ENCODE data around the gene PABPC1L. TPM values are rescaled to one million over a fixed set of nuclear protein-coding genes. Genes with fewer than 3 reads are reported as not detected.

The PABPC1L gene
- total and polyA plus RNA-seq, 8 donors, result 8.6 to 106 (median 27.7) TPM

GRCh38 chr20:44887466-44887865, 22.4 kb upstream of the PABPC1L start:
- Histone ChIP-seq H3K4me1 (peaks cover 47 to 72% (median 60%) of the 10 kb centered on the region in 4 donors), H3K27ac (peak overlapping the region in 1 of 5 donors; percentile 43), H3K4me3 (peak overlapping the region; percentile 77 to 98 (median 78)), H3K27me3 (no peaks in the 10 kb centered on the region), H3K36me3 (peaks cover 0 to 3% (median 0%) of the 10 kb centered on the region in 4 donors), H3K9me3 (no peaks in the 10 kb centered on the region)
- WGBS, 5 donors, result 44 to 57% (median 49%) methylated on average over 4 of the region's 4 CpGs
- TF ChIP-seq POLR2AphosphoS5 (IDR thresholded peaks at IDR 0.05) (no peak), POLR2A (IDR thresholded peaks at IDR 0.05) (no peak)
- no peak for DNase-seq
- intact Hi-C loops (cut with DNase I; ENCODE audit: low total_unique reads), result no loop called here

DNA sequence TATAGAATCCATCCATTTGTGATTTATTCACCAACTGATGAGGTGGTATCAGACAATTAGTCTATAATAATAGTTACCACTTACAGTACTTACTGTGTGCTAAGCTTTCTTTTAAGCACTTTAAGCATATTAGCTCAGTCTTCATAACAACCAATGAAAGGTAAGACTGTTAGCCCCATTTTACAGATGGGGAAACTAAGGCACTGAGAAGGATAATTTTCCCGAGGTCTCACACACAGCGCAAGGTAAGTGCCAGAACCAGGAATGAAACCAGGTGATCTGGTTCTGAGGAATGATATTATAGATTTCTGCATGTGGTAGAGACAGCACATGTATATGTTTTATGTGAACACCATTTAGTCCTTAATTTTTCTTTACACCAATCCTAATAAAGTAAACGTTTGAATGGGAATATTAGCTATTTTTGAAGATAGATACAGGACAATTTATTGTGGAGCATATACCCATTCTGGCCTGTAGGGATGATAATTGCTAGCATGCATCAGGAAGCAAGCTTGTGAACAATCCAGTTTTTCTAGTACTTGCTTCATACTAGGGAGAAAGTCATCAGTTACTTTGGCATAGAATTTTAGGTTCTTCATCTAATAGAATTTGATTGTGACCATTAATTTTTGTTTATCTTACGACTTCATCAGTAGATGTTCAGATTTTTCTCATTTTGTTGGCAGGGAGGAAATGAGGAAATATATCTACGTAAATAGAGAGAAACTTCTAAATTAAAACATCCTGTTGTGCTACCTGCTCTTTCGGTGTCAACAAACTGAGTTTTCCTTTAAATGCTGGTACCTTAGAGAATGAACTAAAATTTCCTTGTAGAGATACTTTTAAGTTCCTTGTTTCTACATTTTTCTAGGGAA, 21.4 kb upstream of the PABPC1L start:
- no peaks in the 10 kb centered on the region for H3K27me3 ChIP-seq
- intact Hi-C loops (cut with DNase I; ENCODE audit: low total_unique reads), result no loop called here
- peak overlapping the region in 2 of 4 donors; percentile 14 to 78 for H3K4me3 ChIP-seq
- DNase-seq, result peak in 1 of 2 donors; percentile 44
- H3K36me3 ChIP-seq, result peaks cover 0 to 3% (median 0%) of the 10 kb centered on the region in 4 donors
- peak overlapping the region in 3 of 5 donors; percentile 10 to 40 (median 14) for H3K27ac ChIP-seq
- peaks cover 47 to 80% (median 65%) of the 10 kb centered on the region in 4 donors for H3K4me1 ChIP-seq
- H3K9me3 ChIP-seq, result no peaks in the 10 kb centered on the region
- 57 to 63% (median 58%) methylated on average over 6 of the region's 6 CpGs for WGBS, 5 donors
- no peak for TF ChIP-seq POLR2AphosphoS5 (IDR thresholded peaks at IDR 0.05)
- TF ChIP-seq, protein P1, sequence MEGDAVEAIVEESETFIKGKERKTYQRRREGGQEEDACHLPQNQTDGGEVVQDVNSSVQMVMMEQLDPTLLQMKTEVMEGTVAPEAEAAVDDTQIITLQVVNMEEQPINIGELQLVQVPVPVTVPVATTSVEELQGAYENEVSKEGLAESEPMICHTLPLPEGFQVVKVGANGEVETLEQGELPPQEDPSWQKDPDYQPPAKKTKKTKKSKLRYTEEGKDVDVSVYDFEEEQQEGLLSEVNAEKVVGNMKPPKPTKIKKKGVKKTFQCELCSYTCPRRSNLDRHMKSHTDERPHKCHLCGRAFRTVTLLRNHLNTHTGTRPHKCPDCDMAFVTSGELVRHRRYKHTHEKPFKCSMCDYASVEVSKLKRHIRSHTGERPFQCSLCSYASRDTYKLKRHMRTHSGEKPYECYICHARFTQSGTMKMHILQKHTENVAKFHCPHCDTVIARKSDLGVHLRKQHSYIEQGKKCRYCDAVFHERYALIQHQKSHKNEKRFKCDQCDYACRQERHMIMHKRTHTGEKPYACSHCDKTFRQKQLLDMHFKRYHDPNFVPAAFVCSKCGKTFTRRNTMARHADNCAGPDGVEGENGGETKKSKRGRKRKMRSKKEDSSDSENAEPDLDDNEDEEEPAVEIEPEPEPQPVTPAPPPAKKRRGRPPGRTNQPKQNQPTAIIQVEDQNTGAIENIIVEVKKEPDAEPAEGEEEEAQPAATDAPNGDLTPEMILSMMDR (IDR thresholded peaks at IDR 0.05), result peak in 1 of 7 experiments; percentile 29

- Histone ChIP-seq H3K36me3 (peaks cover 0 to 3% (median 0%) of the 10 kb centered on the region in 4 donors), H3K9me3 (no peaks in the 10 kb centered on the region), H3K27ac (no peak overlapping the region), H3K4me1 (peaks cover 47 to 98% (median 79%) of the 10 kb centered on the region in 4 donors), H3K4me3 (no peak overlapping the region), H3K27me3 (no peaks in the 10 kb centered on the region)
- intact Hi-C loops (cut with DNase I; ENCODE audit: low total_unique reads), result no loop called here
- DNase-seq, result no peak
- no peak for TF ChIP-seq EP300 (IDR thresholded peaks at IDR 0.05)
- no peak for TF ChIP-seq POLR2AphosphoS5 (IDR thresholded peaks at IDR 0.05)
- no peak for TF ChIP-seq POLR2A (IDR thresholded peaks at IDR 0.05)
- TF ChIP-seq, protein P1 (IDR thresholded peaks at IDR 0.05), result no peak
- WGBS, 5 donors, result 50 to 63% (median 57%) methylated on average over 1 of the region's 1 CpG
Observed at GRCh38 chr20:44891826-44892225, 18.0 kb upstream of the PABPC1L start.

GRCh38 chr20:44894959-44895358, 14.9 kb upstream of the PABPC1L start:
- peaks cover 30 to 98% (median 67%) of the 10 kb centered on the region in 4 donors for H3K4me1 ChIP-seq
- TF ChIP-seq POLR2AphosphoS5 (IDR thresholded peaks at IDR 0.05) (no peak), EP300 (IDR thresholded peaks at IDR 0.05) (no peak)
- H3K27me3 ChIP-seq, result no peaks in the 10 kb centered on the region
- 51 to 60% (median 55%) methylated on average over 2 of the region's 2 CpGs for WGBS, 5 donors
- no peak overlapping the region for H3K27ac ChIP-seq
- no peaks in the 10 kb centered on the region for H3K9me3 ChIP-seq
- intact Hi-C loops (cut with DNase I; ENCODE audit: low total_unique reads), result no loop called here
- DNase-seq, result no peak
- no peak overlapping the region for H3K4me3 ChIP-seq
- H3K36me3 ChIP-seq, result peaks cover 0 to 4% (median under 1%) of the 10 kb centered on the region in 4 donors

DNA sequence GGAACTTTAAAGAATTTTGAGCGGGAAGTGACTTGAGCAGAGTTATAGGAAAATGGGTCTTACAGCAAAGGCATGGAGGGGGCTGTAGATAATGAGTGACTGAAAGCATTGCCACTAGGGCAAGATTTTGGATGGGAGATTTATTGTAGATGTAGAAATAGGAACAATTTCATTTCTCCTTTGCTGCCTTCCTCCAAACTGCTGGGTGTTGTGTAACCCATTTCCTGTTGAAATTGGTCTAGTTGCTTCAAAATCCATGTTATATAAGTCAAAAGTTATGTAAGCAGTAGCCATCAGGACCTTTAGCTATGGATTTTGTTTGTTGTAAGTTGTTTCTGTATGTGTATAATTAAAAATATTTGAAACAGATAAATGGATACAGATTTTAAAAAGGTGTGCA, 13.3 kb upstream of the PABPC1L start:
- 60 to 92% (median 86%) methylated on average over 1 of the region's 1 CpG for WGBS, 5 donors
- intact Hi-C loops (cut with DNase I; ENCODE audit: low total_unique reads), result no loop called here
- H3K4me1 ChIP-seq, result peaks cover 22 to 96% (median 63%) of the 10 kb centered on the region in 4 donors

More for the DNA sequence above, 13.3 kb upstream of the PABPC1L start:
- H3K27ac ChIP-seq, result no peak overlapping the region
- H3K27me3 ChIP-seq, result no peaks in the 10 kb centered on the region
- TF ChIP-seq POLR2AphosphoS5 (IDR thresholded peaks at IDR 0.05) (no peak), POLR2A (IDR thresholded peaks at IDR 0.05) (no peak), EP300 (IDR thresholded peaks at IDR 0.05) (no peak)
- TF ChIP-seq, protein P1 (IDR thresholded peaks at IDR 0.05), result no peak
- H3K9me3 ChIP-seq, result no peaks in the 10 kb centered on the region
- H3K36me3 ChIP-seq, result peaks cover 2 to 14% (median 6%) of the 10 kb centered on the region in 4 donors
- H3K4me3 ChIP-seq, result no peak overlapping the region
- no peak for DNase-seq
